Right lobe of liver (tissue), 4 donors: ENCODE measurements around the gene ARHGAP44.

ENCODE experiments used
- CTCF ChIP-seq, 4 donors: fragments of 200-600 bp in 3 of 4; fragments of 450-650 bp in 1 of 4; IDR thresholded peaks; one replicate each; pipeline versions ENCODE4 v1.5.1 to v1.8.0; 2016 to 2022; ENCODE audit warnings: antibody characterized with exemption in 4 of 4, mild to moderate bottlenecking in 2 of 4
- POLR2A ChIP-seq: fragments of 450-650 bp; IDR thresholded peaks from one replicate; pipeline ENCODE4 v1.6.1; 2017; ENCODE audit warnings: antibody characterized with exemption, mild to moderate bottlenecking
- donor health status: DM: no; HTN: no; CAD: no.
- donor health status: DM: no; HTN: no; CAD: no.
- donor health status: DM: no; HTN: yes; CAD: no.

GRCh38 chr17:12924614-12925013, 135.3 kb downstream of the ARHGAP44 start:
- TF ChIP-seq CTCF (IDR thresholded peaks at IDR 0.05) (no peak), POLR2A (no peak)
